SJCRH30 (cell line): Measurements from ENCODE around the gene PACS1. TPM values are rescaled to one million over a fixed set of nuclear protein-coding genes. Genes with fewer than 3 reads are reported as not detected.

Experiments
- DNase-seq, 2 experiments: peaks; one replicate each; pipeline ENCODE4 v3.0.0-alpha.2; 2015 to 2020
- H3K27ac ChIP-seq: fragments of 250-450 bp; sonication (Bioruptor Pico); 2 replicates; pipeline ENCODE4 v1.5.1; 2020; ENCODE audit warnings: mild to moderate bottlenecking, moderate library complexity
- H3K27me3 ChIP-seq: fragments of 250-450 bp; sonication (Bioruptor Pico); 2 replicates; pipeline ENCODE4 v1.5.1; 2020; ENCODE audit warnings: mild to moderate bottlenecking, moderate library complexity
- H3K36me3 ChIP-seq: fragments of 250-450 bp; sonication (Bioruptor Pico); 2 replicates; pipeline ENCODE4 v1.5.1; 2020; ENCODE audit warnings: mild to moderate bottlenecking, moderate library complexity
- H3K4me1 ChIP-seq: fragments of 250-450 bp; sonication (Bioruptor Pico); 2 replicates; pipeline ENCODE4 v1.5.1; 2020; ENCODE audit warnings: mild to moderate bottlenecking, moderate library complexity
- H3K4me3 ChIP-seq: fragments of 250-450 bp; sonication (Bioruptor Pico); 2 replicates; pipeline ENCODE4 v1.5.1; 2020; ENCODE audit warnings: mild to moderate bottlenecking, moderate library complexity
- H3K9me3 ChIP-seq: fragments of 250-450 bp; sonication (Bioruptor Pico); replicated peaks from 2 replicates; pipeline ENCODE4 v1.5.1; 2020; ENCODE audit warnings: mild to moderate bottlenecking, moderate library complexity
- total RNA-seq: library from RNA; depleted of rRNA; stranded (reverse); fragments of >200 nt; shearing (Covaris generic); gene quantifications from 2 replicates; pipeline ENCODE4 v1.2.3, GENCODE V29; 2014

Gene PACS1
- total RNA-seq, 1 experiment from 2014 or later, result 11.8 TPM

DNA sequence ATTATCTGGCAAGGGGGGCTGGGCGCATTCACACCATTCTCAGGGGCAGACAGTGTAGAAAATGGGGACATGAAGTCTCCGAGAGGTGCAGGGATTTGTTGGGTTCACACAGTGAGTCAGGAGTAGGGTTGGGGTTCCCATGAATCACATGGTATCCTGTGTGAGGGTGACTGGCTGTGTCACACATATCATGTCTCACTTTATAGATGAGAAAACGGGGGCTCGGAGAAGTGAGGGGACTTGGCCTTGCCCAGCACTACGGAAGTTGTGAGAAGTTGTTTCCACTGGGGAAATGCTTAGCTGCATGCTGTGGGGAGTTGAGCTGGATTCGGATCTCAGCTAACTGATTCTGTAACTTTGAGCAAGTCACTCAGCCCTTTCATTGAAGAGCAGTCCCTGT is 25.3 kb upstream of the PACS1 start:
- no peaks in the 10 kb centered on the region for H3K9me3 ChIP-seq
- no peak for DNase-seq
- no peak overlapping the region for H3K4me3 ChIP-seq
- peaks cover 5% of the 10 kb centered on the region; the same call in 1 of the 2 replicates for H3K4me1 ChIP-seq
- no peak overlapping the region for H3K27ac ChIP-seq
- peaks cover 5% of the 10 kb centered on the region; the same call in 1 of the 2 replicates for H3K27me3 ChIP-seq
- no peaks in the 10 kb centered on the region for H3K36me3 ChIP-seq

DNA sequence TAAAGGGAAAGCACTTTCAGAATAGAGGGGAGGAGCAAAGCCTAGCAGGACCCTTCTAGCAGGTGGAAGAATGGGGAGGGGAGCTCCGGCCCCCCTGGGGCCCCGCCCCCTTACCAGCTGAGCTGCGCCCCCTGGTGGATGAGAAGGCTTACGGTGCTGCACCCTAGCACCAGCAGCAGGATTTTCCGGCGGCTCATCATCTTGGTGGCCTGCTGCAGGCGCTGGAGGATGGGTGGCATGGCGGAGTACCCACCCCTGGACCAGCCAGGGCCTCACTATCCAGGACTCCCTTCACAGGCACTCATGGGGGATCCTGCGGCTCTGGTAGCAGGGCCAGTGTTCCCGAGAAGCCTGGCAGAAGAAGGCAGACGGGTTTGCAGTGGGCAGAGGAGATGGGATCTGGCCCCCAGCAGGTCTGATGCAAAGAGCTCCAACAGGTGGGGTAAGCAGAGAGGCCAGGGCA is 24.9 kb upstream of the PACS1 start:
- Histone ChIP-seq H3K27ac (no peak overlapping the region), H3K4me1 (peaks cover 5% of the 10 kb centered on the region; the same call in 1 of the 2 replicates), H3K27me3 (peaks cover 5% of the 10 kb centered on the region; the same call in 1 of the 2 replicates), H3K36me3 (no peaks in the 10 kb centered on the region), H3K9me3 (no peaks in the 10 kb centered on the region), H3K4me3 (no peak overlapping the region)
- peak; percentile 85 to 93 for DNase-seq

DNA sequence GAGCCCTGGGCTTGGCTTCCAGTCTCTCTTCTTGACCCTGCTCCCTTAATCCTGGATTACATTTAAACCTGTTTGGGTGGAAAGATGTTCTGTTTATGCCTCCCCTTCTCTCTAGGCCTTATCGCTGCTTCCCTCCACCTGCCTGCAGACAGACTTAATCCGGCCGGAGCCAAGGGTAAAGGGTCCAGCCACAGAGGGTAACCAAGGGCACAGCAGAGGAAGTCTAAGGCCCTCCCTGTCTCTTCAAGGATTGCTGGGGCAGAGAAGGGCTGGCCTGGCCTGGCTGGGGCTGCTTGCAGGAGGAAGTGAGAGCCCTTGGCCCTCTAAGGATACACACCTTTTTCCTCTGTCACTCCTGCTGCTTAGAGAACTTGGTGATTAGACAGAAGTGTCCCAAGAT is 23.2 kb upstream of the PACS1 start:
- H3K4me1 ChIP-seq, result peaks cover 11% of the 10 kb centered on the region
- H3K36me3 ChIP-seq, result no peaks in the 10 kb centered on the region
- H3K4me3 ChIP-seq, result no peak overlapping the region
- no peak for DNase-seq
- H3K27me3 ChIP-seq, result peaks cover 5% of the 10 kb centered on the region; the same call in 1 of the 2 replicates
- no peaks in the 10 kb centered on the region for H3K9me3 ChIP-seq
- H3K27ac ChIP-seq, result no peak overlapping the region

DNA sequence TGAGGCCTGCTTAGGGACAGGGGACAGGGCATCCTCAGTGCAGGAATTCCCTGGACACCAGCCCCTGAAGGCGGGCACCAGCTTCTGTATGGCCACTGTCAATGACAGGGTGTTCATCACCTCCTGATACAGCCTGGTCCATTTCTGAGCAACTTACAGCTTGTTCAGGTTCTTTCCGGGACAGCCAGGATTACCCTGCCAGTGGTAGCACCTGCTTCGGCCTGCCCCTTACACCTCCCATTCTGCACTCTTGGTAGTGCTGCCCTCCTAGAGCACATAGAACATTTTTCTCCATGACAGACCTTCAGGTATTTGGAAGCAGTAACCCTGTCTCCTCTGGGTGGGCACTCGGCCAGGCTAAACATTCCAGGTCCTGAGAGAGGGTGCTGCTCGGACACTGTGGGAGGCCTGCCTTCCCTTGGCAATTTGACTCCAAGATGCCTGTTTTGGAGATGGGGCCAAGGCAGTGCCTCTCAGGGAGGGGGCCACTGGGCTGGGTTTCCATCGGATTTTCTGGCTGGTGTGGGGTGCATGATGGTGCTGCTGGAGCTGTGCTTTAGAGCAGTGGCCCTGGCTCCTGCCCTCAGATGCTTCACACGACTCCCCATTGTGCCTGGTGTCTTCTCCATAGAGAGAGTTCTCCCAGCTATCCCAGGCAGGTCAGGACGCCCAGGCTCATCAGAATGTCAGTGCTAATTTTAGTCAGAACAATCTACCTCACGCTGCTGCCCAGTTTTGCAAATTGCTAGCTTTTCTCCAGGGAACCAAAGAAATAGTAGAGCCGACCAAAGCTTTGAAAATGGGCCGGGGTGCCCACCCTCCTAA is 22.3 kb upstream of the PACS1 start:
- no peak overlapping the region for H3K4me3 ChIP-seq
- H3K4me1 ChIP-seq, result peaks cover 11% of the 10 kb centered on the region
- no peak overlapping the region for H3K27ac ChIP-seq
- no peak for DNase-seq
- H3K27me3 ChIP-seq, result peaks cover 5% of the 10 kb centered on the region; the same call in 1 of the 2 replicates
- peaks cover under 1% of the 10 kb centered on the region; the same call in 1 of the 2 replicates for H3K36me3 ChIP-seq
- no peaks in the 10 kb centered on the region for H3K9me3 ChIP-seq

DNA sequence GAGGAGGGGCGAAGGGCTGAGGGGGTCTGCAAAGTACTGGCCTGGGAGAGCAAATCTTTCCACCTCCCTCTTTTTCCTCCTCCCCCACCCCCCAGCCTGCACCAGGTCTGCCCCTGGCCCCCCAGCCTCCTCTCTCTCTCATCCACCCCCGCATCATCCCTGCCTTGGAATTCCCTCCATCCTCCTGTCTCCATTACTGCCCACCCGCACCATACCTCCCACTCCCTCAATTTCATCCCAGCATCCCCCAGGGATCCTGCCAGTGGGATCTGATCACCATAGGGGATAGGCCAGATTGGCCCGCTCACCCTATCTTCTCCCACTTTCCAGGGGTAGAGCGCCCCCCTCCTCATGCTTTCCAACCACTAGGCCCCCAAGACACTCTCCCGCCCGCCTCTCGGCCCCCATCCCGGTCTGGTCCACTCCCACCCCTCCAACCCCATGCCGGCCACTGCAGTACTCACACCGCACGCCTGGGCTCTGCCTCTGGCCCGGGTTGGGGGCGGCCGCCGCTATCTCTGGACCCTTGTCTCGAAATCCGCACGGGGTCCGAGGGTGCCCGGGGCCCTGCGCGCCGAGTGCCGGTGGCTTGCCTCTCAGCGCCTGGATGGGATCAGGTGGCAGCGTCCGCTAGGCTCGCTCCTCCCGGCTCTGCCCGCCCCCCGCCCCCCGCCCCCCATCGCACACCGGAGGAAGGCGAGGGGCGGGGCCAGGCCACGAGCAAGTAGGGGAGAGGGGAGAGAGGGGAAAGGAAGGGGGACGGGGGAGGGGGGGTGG is 21.3 kb upstream of the PACS1 start, which contains the start of gene GAL3ST3:
Gene GAL3ST3 (minus strand): TSS at position 615 of the 777 bp plus-strand sequence. CDS start 3,746 bp downstream, outside the sequence.
- Histone ChIP-seq H3K9me3 (no peaks in the 10 kb centered on the region), H3K36me3 (peaks cover 5% of the 10 kb centered on the region; the same call in 1 of the 2 replicates), H3K27ac (no peak within 1 kb of the TSS), H3K4me1 (peaks cover 11% of the 10 kb centered on the region), H3K27me3 (peaks cover 5% of the 10 kb centered on the region; the same call in 1 of the 2 replicates), H3K4me3 (no peak within 1 kb of the TSS)
- DNase-seq, result no peak

DNA sequence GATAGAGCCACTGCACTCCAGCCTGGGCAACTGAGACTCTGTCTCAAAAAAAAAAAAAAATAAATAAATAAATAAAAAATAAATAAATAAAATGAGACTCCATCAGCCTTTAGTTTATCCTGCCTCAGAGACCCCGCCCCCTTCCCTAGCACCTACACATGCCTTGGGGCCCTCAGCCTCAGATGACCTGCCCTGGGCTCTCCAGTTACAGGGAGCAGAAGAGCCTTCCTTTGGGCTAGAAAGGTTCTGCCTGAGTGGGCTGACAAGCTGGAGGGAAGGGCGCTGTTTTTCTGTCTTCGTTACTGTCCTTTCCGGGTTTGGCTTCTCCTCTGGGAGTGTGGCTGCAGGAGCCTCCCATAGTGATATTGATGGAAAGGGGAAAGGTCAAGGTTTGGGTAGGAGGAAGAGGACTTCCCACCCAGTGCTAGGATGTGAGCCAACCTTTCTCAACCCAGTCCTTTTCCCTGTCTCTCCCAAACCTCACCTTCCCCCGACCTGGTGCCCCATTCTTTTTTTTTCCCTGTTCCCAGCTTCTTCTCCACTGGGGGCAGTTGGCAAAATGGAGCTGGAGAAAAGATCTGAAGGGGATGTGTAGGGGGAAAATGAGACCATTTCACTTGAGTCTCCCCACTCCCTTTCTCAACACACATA is 19.4 kb upstream of the PACS1 start:
- peak overlapping the region; percentile 86 for H3K4me3 ChIP-seq
- H3K27me3 ChIP-seq, result peaks cover 5% of the 10 kb centered on the region; the same call in 1 of the 2 replicates
- no peaks in the 10 kb centered on the region for H3K9me3 ChIP-seq
- peaks cover 18% of the 10 kb centered on the region for H3K36me3 ChIP-seq
- peaks cover 6% of the 10 kb centered on the region for H3K4me1 ChIP-seq
- H3K27ac ChIP-seq, result peak overlapping the region; percentile 61
- peak; percentile 31 to 37 for DNase-seq

DNA sequence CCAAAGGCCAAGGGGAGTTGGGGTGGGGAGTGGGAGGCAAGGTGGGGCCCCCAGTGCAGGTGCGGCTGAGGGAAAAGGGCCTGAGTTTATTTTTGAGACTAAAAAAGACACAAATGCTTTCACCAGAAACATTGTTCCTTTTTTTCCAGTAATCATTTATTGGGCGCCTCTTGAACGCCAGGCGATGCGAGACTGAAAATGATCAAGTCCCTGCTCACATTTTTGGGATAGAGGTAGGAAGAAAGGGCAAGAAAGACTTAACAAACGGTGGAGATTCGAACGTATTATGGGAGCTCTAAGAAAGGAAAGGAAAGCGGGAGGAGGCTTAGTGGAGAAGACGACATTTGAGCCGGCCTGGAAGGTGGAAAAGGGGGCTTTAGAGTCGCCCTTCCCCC is 18.7 kb upstream of the PACS1 start:
- Histone ChIP-seq H3K9me3 (no peaks in the 10 kb centered on the region), H3K27me3 (peaks cover 3% of the 10 kb centered on the region; the same call in 1 of the 2 replicates), H3K36me3 (peaks cover 23% of the 10 kb centered on the region), H3K4me3 (peak overlapping the region; percentile 86), H3K4me1 (peaks cover 6% of the 10 kb centered on the region), H3K27ac (peak overlapping the region; percentile 61)
- no peak for DNase-seq

DNA sequence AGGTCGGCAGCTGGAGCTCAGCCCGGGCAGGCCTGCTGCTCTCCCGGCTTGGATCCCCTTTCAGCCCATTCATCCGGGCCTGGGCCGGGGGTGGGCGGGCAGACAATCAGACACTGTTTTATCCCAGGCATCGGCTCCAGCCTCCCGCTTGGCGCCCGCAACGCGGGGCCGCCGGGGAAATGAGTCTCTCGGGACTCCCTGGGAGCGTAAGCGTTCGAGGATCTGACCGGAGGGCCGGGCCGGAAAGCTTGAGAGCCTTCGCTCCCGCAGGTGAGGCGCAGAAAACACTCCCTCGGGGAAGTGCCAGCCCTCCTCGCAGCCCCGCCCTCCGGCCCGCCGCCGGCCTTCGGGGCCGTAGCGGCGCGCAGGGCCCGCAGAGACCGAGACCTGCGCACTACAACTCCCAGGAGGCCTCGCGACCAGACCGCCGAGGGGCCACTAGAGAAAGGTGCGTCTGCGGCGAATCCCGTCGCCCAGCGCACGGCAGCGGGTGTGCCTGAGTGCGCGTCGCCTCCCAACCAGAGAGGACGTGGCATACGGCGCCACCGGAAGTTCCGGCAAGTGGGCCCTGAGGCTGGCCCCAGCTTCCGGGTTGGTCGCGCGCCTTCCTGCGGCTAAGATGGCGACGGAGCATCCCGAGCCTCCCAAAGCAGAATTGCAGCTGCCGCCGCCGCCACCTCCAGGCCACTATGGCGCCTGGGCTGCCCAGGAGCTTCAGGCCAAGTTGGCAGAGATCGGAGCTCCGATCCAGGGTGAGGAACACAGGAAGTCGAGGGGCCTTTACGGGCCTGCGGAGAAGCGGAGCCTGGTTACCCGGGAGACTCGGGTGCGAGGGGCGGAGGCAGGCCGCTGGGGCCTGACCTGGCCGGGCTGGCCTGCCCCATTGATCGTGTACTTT is 18.1 kb upstream of the PACS1 start, which contains the start of gene SF3B2:
Gene SF3B2 (plus strand): TSS at position 599 of the 898 bp plus-strand sequence. CDS start 21 bp downstream, at position 620.
- H3K4me3 ChIP-seq, result peak within 1 kb of the TSS; percentile 86
- peaks cover 6% of the 10 kb centered on the region for H3K4me1 ChIP-seq
- peaks cover 29% of the 10 kb centered on the region for H3K36me3 ChIP-seq
- H3K27me3 ChIP-seq, result no peaks in the 10 kb centered on the region
- no peaks in the 10 kb centered on the region for H3K9me3 ChIP-seq
- peak within 1 kb of the TSS; percentile 61 for H3K27ac ChIP-seq
- DNase-seq, result peak; percentile 98 to 99

DNA sequence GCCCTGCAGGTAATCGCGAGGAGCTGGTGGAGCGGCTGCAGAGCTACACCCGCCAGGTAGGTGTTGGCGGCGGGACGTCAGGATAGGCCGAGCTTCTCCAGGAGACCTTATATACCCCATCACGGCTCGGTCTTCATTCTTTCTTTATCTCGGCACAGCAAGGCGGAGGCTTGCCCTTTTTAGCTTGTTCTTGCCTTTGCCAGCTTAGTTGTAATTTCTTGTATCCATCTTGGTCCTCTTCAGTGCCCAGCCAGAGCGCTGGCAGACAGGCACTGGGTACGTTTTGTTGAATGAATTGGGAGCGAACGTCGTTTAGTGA is 17.4 kb upstream of the PACS1 start:
- Histone ChIP-seq H3K9me3 (no peaks in the 10 kb centered on the region), H3K36me3 (peaks cover 35% of the 10 kb centered on the region), H3K27ac (peak overlapping the region; percentile 61), H3K4me1 (peaks cover 6% of the 10 kb centered on the region), H3K27me3 (no peaks in the 10 kb centered on the region), H3K4me3 (peak overlapping the region; percentile 86)
- DNase-seq, result no peak

DNA sequence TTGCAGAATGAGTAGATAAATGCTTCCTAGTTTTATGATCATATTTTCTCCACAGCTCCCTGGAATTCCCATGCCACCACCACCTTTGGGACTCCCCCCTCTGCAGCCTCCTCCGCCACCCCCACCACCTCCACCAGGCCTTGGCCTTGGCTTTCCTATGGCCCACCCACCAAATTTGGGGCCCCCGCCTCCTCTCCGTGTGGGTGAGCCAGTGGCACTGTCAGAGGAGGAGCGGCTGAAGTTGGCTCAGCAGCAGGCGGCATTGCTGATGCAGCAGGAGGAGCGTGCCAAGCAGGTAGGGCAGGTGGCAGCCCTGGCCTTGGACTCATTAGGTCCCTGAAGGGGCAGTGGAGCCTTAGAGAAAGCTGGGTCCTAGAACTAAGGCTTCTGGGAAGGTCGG is 15.1 kb upstream of the PACS1 start:
- Histone ChIP-seq H3K4me3 (no peak overlapping the region), H3K36me3 (peaks cover 59% of the 10 kb centered on the region), H3K4me1 (peaks cover 6% of the 10 kb centered on the region), H3K27ac (no peak overlapping the region), H3K9me3 (no peaks in the 10 kb centered on the region), H3K27me3 (no peaks in the 10 kb centered on the region)
- no peak for DNase-seq

DNA sequence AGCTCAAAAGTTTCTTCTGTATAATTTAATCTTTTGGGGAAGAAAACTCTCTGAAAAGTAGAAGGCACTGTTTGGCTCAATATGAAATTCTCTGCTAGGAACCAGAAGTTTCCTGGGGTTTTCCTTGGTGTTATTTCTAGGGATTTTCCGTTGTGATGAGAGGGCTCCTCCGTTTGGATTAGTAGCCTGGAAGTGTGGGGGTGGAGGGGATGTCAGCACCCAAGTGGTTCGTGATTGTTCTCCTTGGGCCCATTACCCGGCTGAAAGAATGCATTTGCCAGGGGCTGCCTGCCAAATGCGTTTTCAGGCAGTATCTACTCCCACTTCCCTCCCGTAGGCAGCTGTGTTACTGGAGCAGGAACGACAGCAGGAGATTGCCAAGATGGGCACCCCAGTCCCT is 13.6 kb upstream of the PACS1 start:
- H3K9me3 ChIP-seq, result no peaks in the 10 kb centered on the region
- H3K27me3 ChIP-seq, result no peaks in the 10 kb centered on the region
- no peak overlapping the region for H3K4me3 ChIP-seq
- H3K27ac ChIP-seq, result no peak overlapping the region
- DNase-seq, result no peak
- peaks cover 74% of the 10 kb centered on the region for H3K36me3 ChIP-seq
- no peaks in the 10 kb centered on the region for H3K4me1 ChIP-seq

DNA sequence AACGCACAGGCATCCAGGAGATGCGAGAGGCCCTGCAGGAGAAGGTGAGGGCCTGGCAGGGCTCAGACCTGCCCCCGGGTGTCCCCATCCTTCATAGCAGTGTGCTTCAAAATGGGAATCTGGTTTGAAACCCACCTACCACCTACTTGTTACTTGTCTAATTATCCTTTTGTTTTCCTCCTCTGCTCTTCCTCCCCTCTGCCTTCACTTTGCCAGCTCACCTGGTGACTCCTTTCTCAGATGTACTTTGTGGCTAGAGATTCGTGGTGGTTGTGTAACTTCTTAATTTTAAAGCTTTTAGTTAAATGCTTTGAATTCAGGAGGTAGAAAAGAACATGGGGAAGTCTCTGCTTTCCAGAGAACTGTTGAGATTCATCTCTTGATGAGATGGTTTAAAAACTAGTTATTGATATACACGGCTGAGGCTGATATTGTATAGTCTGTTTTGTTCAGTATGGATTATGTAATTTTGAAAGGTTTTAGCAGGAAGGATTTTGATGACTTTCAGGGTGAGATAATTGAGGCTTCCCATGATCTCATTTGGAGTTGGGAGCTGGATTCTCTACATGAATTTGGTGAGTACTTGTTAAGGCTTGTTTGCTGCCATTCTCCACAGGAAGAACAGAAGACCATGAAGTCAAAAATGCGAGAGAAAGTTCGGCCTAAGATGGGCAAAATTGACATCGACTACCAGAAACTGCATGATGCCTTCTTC is 9.9 kb upstream of the PACS1 start:
- H3K4me1 ChIP-seq, result no peaks in the 10 kb centered on the region
- no peaks in the 10 kb centered on the region for H3K27me3 ChIP-seq
- H3K9me3 ChIP-seq, result no peaks in the 10 kb centered on the region
- H3K4me3 ChIP-seq, result no peak overlapping the region
- no peak overlapping the region for H3K27ac ChIP-seq
- H3K36me3 ChIP-seq, result peaks cover 98% of the 10 kb centered on the region
- DNase-seq, result no peak

DNA sequence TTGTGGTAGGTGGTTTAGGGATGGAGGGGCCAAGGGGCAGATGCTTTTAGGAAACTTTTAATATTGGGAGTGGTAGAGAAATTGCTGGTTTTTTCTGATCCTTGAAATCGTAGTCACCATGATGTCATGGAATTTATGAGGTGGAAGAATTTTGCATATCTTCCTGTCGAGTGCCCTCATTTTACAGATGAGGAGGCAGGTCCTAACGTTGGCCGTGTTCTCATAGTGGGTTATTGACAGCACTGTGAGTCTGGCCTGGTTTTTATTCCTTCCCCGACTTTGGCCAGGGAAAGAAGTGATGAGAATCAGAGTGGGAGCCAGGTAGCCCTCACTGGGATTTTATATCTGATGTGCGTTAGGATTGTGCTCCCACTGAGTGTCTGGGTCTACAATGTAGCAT is 8.8 kb upstream of the PACS1 start:
- H3K4me1 ChIP-seq, result no peaks in the 10 kb centered on the region
- peaks cover 100% of the 10 kb centered on the region for H3K36me3 ChIP-seq

More for the DNA sequence above, 8.8 kb upstream of the PACS1 start:
- DNase-seq, result no peak
- H3K9me3 ChIP-seq, result no peaks in the 10 kb centered on the region
- H3K27ac ChIP-seq, result no peak overlapping the region
- no peaks in the 10 kb centered on the region for H3K27me3 ChIP-seq
- no peak overlapping the region for H3K4me3 ChIP-seq
